Stimulated activated CD4-positive, alpha-beta T cell treated with anti-CD3 and anti-CD28 coated beads, Interleukin-15, amount 100 ng/mL, for 24 hours (primary cell): ENCODE measurements around the gene SMTNL2.
"Not testable (repeated sequence)": the region's sequence is repeated elsewhere in the genome, so short reads cannot be mapped to it uniquely, and the experiment has no call there.

Source experiments
- DNase-seq: peaks from one replicate; pipeline ENCODE4 v3.0.0-alpha.2; 2020

Gene SMTNL2

GRCh38 chr17:4639301-4640059 lies 55.2 kb downstream of the SMTNL2 start:
- DNase-seq, result peak; percentile 54

- peak; percentile 50 for DNase-seq
These were observed 56.4 kb downstream of the SMTNL2 start for GRCh38 chr17:4640569-4641188.

DNA sequence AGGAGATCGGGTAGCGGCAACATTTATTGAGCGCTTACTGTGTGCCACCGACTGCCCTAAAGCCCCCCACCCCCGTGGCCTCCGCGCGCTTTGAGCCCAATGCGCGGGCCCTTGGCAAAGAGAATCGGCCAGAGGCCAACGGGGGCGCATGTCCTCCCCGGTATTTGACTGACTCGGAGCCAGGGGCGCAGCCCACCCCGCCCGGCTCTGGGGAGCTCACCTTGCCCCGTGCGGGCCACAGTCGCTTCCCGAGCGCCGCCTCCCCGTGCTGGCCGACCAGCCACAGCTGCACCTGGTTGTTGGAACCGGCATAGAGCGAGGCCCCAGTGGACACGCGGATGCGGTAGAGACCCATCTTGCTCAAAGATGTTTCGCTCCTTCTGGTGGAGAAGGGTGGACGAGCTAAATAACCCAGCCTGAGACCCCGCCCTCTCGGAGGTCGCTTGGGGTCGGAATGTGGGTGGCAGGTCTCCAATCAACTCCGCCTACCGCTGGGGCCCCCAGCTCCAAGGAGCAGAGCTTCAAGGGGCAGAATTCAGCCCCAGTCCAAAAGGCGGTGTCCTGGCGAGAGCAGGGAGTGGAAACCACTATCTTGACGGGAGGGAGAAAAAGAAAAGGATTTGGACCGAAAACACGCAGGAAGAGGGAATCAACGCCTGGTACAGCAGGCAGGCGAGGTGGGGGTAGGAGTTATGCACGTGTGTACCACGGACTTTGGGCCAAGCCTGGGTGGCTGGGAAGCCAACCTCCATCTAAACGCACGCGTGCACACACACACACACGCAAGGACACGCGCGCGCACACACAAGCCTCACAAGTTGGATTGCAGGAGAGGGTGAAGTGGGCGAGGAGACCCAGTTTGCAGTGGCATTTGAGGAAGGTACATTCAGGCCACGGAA lies 57.2 kb downstream of the SMTNL2 start, which contains the start of gene ALOX15:
ALOX15 (minus strand) TSS at position 382 of the 899 bp plus-strand sequence; CDS start at position 355, 27 bp downstream.
- DNase-seq, result no peak

DNA sequence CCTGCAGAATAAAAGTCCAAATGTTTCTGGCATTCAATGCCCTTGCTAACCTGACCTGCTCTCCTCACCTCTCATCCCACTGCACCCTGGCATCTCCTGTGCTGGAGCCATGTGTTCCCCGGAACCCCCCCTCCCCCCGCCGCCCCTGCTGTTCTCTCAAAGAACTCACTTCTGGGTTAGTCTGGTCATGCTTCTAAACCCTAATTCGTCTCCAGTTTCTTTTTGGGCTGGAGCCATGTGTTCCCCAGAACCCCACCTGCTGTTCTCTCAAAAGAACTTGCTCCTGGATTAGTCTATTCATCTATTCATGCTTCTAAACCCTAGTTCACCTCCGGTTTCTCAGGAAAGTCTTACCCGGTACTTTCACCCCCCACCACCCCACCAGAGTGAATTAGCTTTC lies 58.0 kb downstream of the SMTNL2 start:
- DNase-seq, result no peak

- DNase-seq, result no peak
These were observed 59.3 kb downstream of the SMTNL2 start for GRCh38 chr17:4643676-4644075.

DNA sequence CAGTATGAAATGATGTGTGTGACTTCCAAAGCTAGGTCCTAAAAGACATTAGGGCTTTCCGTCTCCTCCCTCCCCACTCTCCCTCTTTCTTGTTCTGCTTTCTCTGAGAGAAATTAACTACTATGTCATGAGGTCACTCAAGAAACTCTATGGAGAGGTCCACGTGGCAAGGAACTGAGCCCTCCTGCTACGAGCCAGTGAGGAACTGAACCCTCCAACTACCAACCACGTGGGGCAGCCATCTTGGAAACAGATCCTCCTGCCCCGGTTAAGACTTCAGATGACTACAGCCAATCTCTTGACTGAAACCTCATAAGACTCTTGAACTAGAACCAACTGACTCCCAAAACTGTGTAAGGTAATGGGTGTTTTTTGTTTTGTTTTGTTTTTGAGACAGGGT lies 61.3 kb downstream of the SMTNL2 start:
- no peak for DNase-seq

DNA sequence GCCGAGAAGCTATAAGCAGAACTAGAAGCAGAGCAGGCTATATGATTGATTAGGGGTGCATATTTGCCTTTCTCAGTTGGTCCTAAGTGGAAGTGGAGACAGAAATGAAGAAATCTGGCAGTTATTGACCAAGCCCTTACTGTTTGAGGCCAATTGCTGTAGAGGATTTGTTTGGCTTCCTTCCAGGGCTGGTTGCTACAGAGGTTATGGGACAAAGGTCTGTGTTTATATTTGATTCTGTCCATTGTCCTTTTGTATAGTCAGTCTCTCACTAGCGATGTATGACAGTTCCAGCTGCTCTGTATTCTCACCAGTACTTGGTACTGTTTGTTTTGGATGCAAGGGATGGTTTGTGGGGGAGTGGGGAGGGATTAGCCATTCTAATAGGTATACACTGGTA lies 64.4 kb downstream of the SMTNL2 start:
- DNase-seq, result no peak

DNA sequence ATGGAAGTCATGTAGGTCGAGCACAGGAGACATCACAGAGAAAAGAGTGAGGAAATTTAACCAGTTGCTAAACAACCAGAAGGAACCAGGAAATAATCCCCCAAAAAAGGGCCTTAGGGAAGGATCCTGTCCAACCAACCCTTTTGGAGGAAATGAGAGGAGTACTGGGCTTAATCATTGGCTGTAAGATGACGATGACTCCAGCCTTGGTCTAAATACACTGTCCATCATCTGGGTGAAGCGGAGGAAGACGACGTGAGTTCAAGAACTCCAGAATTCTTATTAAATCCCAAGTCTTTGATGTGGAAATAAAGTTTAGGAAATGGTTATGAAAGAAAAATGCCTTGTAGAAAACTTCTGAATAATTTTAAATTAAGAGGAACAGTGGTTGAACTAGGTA lies 68.7 kb downstream of the SMTNL2 start:
- DNase-seq, result no peak

DNA sequence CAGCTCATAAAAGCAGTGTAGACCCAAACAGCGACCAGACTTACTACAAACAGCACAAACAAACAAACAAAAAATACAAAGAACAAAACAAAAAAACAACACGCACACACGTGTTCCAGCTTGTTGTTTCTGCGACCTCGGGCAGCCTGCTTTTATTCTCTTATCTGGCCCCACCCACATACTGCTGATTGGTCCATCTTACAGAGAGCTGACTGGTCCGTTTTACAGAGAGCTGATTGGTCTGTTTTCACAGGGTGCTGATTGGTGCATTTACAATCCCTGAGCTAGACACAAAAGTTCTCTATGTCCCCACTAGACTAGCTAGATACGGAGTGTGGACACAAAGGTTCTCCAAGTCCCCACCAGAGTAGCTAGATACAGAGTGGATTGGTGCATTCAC lies 71.6 kb downstream of the SMTNL2 start:
- not testable (repeated sequence) for DNase-seq

DNA sequence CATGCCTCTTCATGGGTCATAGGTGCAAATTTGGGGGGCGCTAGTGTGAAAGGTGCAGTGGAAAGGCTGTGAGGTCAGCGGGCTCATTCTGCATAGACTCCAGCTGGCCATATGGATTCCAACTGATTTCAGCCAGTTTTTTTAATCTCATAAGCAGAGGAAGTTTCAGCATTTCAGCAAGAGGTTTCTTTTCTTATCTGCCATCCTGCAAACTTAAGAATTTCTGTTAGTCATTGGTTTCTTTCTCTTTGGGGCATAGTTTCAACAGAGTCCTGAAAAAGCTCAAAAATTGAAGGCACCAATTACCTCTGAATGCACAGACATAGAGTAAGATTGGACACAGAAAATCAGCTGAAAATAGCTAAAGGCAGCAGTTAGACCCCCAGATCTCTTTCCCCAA lies 73.3 kb downstream of the SMTNL2 start:
- DNase-seq, result no peak
